OCI-LY7 (cell line): ENCODE data around the gene WNK2. TPM values are rescaled to one million over a fixed set of nuclear protein-coding genes. Genes with fewer than 3 reads are reported as not detected.

Experiments used
- BruUV-seq: library from RNA; stranded (reverse); fragments of 400-500 nt; replicated peaks from 2 replicates; lab custom pipeline; 2021; lab: Mats Ljungman, UMichigan
- CTCF ChIA-PET: fragments of 300-600 bp; sonication (Branson Sonifier 250); formaldehyde crosslinking; loops from one replicate; lab custom pipeline; 2022; ENCODE audit warnings: antibody characterized with exemption; ENCODE audit not compliant: unreplicated experiment; lab: Charles Lee
- POLR2A ChIA-PET: fragments of 300-600 bp; sonication (Branson Sonifier 250); formaldehyde crosslinking; loops from one replicate; lab custom pipeline; 2022; ENCODE audit warnings: antibody characterized with exemption; lab: Charles Lee
- DNase-seq: peaks from one replicate; pipeline ENCODE4 v3.0.0-alpha.2; 2015; ENCODE audit warnings: low spot score
- H2AFZ ChIP-seq: fragments of 200-600 bp; sonication (generic), shearing (Covaris generic); 2 replicates; pipeline ENCODE4 v1.6.1; 2014; ENCODE audit warnings: mild to moderate bottlenecking, antibody characterized with exemption, low read length, moderate library complexity
- H3K27ac ChIP-seq: fragments of 200-600 bp; sonication (generic); 2 replicates; pipeline ENCODE4 v1.5.1; 2014; ENCODE audit warnings: mixed run types, low read depth, mild to moderate bottlenecking, moderate library complexity, low read length, inconsistent platforms; ENCODE audit not compliant: poor library complexity, severe bottlenecking
- H3K36me3 ChIP-seq: fragments of 200-600 bp; sonication (generic); 2 replicates; pipeline ENCODE4 v1.6.1; 2014; ENCODE audit warnings: mild to moderate bottlenecking, antibody characterized with exemption, low read length, moderate library complexity, mixed read lengths; ENCODE audit not compliant: insufficient read depth
- H3K4me1 ChIP-seq: fragments of 200-600 bp; sonication (generic); 2 replicates; pipeline ENCODE4 v1.5.1; 2014; ENCODE audit warnings: mild to moderate bottlenecking, low read length; ENCODE audit not compliant: insufficient read depth, poor library complexity, severe bottlenecking
- H3K4me2 ChIP-seq: fragments of 200-600 bp; sonication (generic); 2 replicates; pipeline ENCODE4 v1.6.1; 2014; ENCODE audit warnings: mild to moderate bottlenecking, low read length
- H3K4me3 ChIP-seq: fragments of 200-600 bp; sonication (generic); 2 replicates; pipeline ENCODE4 v1.5.1; 2014; ENCODE audit warnings: mild to moderate bottlenecking, low read depth, low read length; ENCODE audit not compliant: poor library complexity, severe bottlenecking
- H3K79me2 ChIP-seq: fragments of 200-600 bp; sonication (generic); 2 replicates; pipeline ENCODE4 v1.6.1; 2016; ENCODE audit warnings: low read depth, mild to moderate bottlenecking, low read length, moderate library complexity, mixed read lengths; ENCODE audit not compliant: insufficient read depth
- H3K9me2 ChIP-seq: fragments of 200-600 bp; sonication (generic); 2 replicates; pipeline ENCODE4 v1.6.1; 2016; ENCODE audit warnings: mild to moderate bottlenecking, low read length, mixed read lengths; ENCODE audit not compliant: insufficient read depth
- H3K9me3 ChIP-seq: fragments of 200-600 bp; sonication (generic); 2 replicates; pipeline ENCODE4 v1.6.1; 2014; ENCODE audit warnings: mild to moderate bottlenecking, mixed run types, low read length, mixed read lengths
- H4K20me1 ChIP-seq: fragments of 200-600 bp; sonication (generic); 2 replicates; pipeline ENCODE4 v1.6.1; 2014; ENCODE audit warnings: mild to moderate bottlenecking, antibody characterized with exemption, low read length, moderate library complexity, mixed read lengths; ENCODE audit not compliant: insufficient read depth
- EZH2phosphoT487 ChIP-seq: fragments of 200-600 bp; sonication (generic); IDR thresholded peaks from 2 replicates; pipeline ENCODE4 v1.6.1; 2018; ENCODE audit warnings: low read depth, borderline replicate concordance, mild to moderate bottlenecking, mixed run types, antibody characterized with exemption, low read length, moderate library complexity, mixed read lengths
- intact Hi-C: fragments of 100-400 bp; cut with micrococcal nuclease; formaldehyde crosslinking; loops from one replicate; pipeline ENCODE4 v1.10.0; 2022; ENCODE audit not compliant: unreplicated experiment
- total RNA-seq, 2 experiments: library from RNA; depleted of rRNA in 1 of 2; stranded (reverse); fragments of >200 nt in 1 of 2; shearing (Covaris generic) in 1 of 2; gene quantifications; 2 replicates each; pipeline ENCODE4 v1.2.3, GENCODE V29; 2014 to 2022
- TF ChIP-seq, protein P1 (sequence below): fragments of 200-600 bp; sonication (generic); conservative IDR thresholded peaks from 2 replicates; pipeline ENCODE4 v1.5.1; 2014; ENCODE audit warnings: mild to moderate bottlenecking, antibody characterized with exemption, low read length, moderate library complexity, mixed read lengths

Gene WNK2
- total RNA-seq, 2 experiments from 2014 or later, result 142 to 194 TPM

DNA sequence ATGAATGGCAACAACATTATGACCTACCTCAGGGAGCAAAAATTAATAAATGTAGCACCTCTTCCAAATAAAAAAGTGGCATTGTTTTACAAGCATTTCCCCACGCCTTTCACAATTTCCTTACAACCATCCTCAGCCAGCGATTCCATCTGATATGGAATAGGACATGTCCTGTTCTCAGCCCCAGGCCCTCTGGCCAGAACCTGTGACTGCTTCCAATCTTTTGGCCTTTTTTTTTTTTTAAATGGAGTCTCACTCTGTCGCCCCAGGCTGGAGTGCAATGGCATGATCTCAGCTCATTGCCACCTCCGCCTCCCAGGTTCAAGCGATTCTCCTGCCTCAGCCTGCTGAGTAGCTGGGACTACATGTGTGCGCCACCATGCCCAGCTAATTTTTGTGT is 16.8 kb upstream of the WNK2 start:
- Histone ChIP-seq H2AFZ (no peak overlapping the region), H3K9me2 (no peaks in the 10 kb centered on the region), H3K79me2 (no peaks in the 10 kb centered on the region), H3K9me3 (no peaks in the 10 kb centered on the region), H3K4me2 (no peak overlapping the region), H3K27ac (no peak overlapping the region), H3K4me1 (no peaks in the 10 kb centered on the region), H3K36me3 (no peaks in the 10 kb centered on the region), H3K4me3 (no peak overlapping the region), H4K20me1 (no peaks in the 10 kb centered on the region)
- POLR2A ChIA-PET, result no interaction called here
- no peak for TF ChIP-seq EZH2phosphoT487
- TF ChIP-seq, protein P1, sequence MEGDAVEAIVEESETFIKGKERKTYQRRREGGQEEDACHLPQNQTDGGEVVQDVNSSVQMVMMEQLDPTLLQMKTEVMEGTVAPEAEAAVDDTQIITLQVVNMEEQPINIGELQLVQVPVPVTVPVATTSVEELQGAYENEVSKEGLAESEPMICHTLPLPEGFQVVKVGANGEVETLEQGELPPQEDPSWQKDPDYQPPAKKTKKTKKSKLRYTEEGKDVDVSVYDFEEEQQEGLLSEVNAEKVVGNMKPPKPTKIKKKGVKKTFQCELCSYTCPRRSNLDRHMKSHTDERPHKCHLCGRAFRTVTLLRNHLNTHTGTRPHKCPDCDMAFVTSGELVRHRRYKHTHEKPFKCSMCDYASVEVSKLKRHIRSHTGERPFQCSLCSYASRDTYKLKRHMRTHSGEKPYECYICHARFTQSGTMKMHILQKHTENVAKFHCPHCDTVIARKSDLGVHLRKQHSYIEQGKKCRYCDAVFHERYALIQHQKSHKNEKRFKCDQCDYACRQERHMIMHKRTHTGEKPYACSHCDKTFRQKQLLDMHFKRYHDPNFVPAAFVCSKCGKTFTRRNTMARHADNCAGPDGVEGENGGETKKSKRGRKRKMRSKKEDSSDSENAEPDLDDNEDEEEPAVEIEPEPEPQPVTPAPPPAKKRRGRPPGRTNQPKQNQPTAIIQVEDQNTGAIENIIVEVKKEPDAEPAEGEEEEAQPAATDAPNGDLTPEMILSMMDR, result no peak
- CTCF ChIA-PET, result no interaction called here
- DNase-seq, result no peak
- intact Hi-C loops, result loop anchor here (10.0 kb wide), 1 partner anchor 268 kb away; no protein-coding TSS in a partner anchor
- no TSS peak for BruUV-seq

DNA sequence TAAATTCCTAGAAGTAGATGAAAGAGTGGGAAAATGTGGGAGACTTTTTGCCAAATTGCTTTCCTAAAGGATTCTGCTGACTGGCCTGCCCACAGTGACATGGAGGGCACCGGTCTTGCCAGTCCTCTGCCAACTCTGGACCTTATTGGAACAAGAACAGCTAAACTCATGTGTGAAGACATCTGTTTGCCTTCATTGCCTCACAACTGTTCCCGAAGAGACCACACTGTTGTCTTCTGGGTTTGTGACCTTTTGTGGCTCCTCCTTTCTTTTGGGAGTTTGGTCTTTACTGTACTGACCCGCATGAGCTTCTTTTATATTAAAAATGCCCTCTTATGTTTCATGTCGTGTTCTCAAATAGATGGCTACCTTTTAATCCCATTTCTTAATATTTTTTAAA is 16.1 kb upstream of the WNK2 start:
- Histone ChIP-seq H2AFZ (no peak overlapping the region), H3K36me3 (no peaks in the 10 kb centered on the region), H3K27ac (no peak overlapping the region), H3K4me2 (no peak overlapping the region), H3K79me2 (no peaks in the 10 kb centered on the region), H3K4me1 (no peaks in the 10 kb centered on the region), H3K9me2 (no peaks in the 10 kb centered on the region), H3K9me3 (no peaks in the 10 kb centered on the region), H4K20me1 (no peaks in the 10 kb centered on the region), H3K4me3 (no peak overlapping the region)
- DNase-seq, result no peak
- CTCF ChIA-PET, result no interaction called here
- POLR2A ChIA-PET, result interaction anchor here (0.7 kb wide), 1 partner anchor 1971 kb away, joined by 3 read pairs; no protein-coding TSS in a partner anchor
- intact Hi-C loops, result loop anchor here (10.0 kb wide), 1 partner anchor 267 kb away; no protein-coding TSS in a partner anchor
- TF ChIP-seq, protein P1, result no peak
- no peak for TF ChIP-seq EZH2phosphoT487
- no TSS peak for BruUV-seq

DNA sequence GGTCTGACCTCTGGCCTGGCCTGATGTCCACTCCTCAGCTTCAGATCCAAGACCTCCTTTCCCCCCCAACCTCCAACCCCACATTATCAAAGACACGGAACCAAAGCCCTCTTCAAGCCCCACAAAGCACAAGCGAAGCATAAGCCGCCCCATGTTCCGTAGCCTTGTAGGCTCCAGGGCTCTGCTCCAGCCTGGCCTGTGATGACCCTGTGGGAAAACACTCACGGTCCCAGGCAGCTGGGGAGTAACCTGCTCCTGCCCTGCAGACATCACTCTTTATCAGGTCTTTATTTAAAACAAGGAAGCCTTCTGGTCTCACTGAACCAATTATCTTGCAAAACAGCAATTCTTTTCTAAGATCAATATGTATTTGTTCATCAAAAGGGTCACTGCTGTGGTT is 15.4 kb upstream of the WNK2 start:
- DNase-seq, result no peak
- no peaks in the 10 kb centered on the region for H3K9me3 ChIP-seq
- TF ChIP-seq, protein P1, result no peak
- TF ChIP-seq EZH2phosphoT487, result no peak
- H3K27ac ChIP-seq, result no peak overlapping the region
- H4K20me1 ChIP-seq, result no peaks in the 10 kb centered on the region
- intact Hi-C loops, result loop anchor here (10.0 kb wide), 1 partner anchor 266 kb away; no protein-coding TSS in a partner anchor
- no peak overlapping the region for H3K4me3 ChIP-seq
- H3K9me2 ChIP-seq, result no peaks in the 10 kb centered on the region
- no peaks in the 10 kb centered on the region for H3K4me1 ChIP-seq
- CTCF ChIA-PET, result no interaction called here
- H3K36me3 ChIP-seq, result no peaks in the 10 kb centered on the region
- POLR2A ChIA-PET, result no interaction called here
- H3K4me2 ChIP-seq, result no peak overlapping the region
- BruUV-seq, result no TSS peak
- no peak overlapping the region for H2AFZ ChIP-seq
- H3K79me2 ChIP-seq, result no peaks in the 10 kb centered on the region
